GM23248 (cell line): ENCODE results near the gene CUL3.

Experiments
- EZH2 ChIP-seq: fragments of 200-600 bp; sonication (generic); IDR thresholded peaks from 2 replicates; pipeline ENCODE4 v1.6.1; 2018; ENCODE audit warnings: antibody characterized with exemption, mild to moderate bottlenecking; ENCODE audit not compliant: insufficient read depth, poor library complexity, severe bottlenecking
- EZH2phosphoT487 ChIP-seq: fragments of 200-600 bp; sonication (generic); IDR thresholded peaks from 2 replicates; pipeline ENCODE4 v1.6.1; 2018; ENCODE audit warnings: antibody characterized with exemption, moderate library complexity, mild to moderate bottlenecking, low read depth; ENCODE audit not compliant: insufficient read depth

- TF ChIP-seq EZH2 (no peak), EZH2phosphoT487 (no peak)
These were observed 32.4 kb downstream of the CUL3 start for GRCh38 chr2:224552771-224553170.
